Left cardiac atrium (tissue), 4 donors: ENCODE results near the gene PADI4. TPM values are rescaled to one million over a fixed set of nuclear protein-coding genes. Genes with fewer than 3 reads are reported as not detected.
"Not testable (repeated sequence)": the region's sequence is repeated elsewhere in the genome, so short reads cannot be mapped to it uniquely, and the experiment has no call there.

ENCODE experiments used
- ATAC-seq, 2 donors: fragments of 200-7000 bp; cut with Tn5 transposase; one replicate each; pipeline ENCODE4 v1.9.1; 2020; ENCODE audit warnings: mild to moderate bottlenecking in 2 of 2, moderate library complexity in 2 of 2
- DNase-seq: peaks from one replicate; pipeline ENCODE4 v3.0.0-alpha.2; 2020
- intact Hi-C, 2 donors: fragments of 100-400 bp; cut with DNase I; formaldehyde crosslinking; loops; one replicate each; pipeline versions ENCODE4 v1.14.1 to v1.15.1; 2022 to 2023
- total RNA-seq, 2 donors: library from RNA; stranded (reverse); fragmentation: NEBNext Ultra II Directional; extraction: Animal tissue kit (Norgen Biotek cat#: 25700); gene quantifications; one replicate each; pipeline ENCODE4 v1.2.1, GENCODE V29; 2021
- donor health status: DM: no; HTN: yes; CAD: no.
- donor health status: DM: no; HTN: yes; CAD: no; lungs with severe emphysema.
- donor health status: DM: yes; HTN: yes; CAD: no.
- donor health status: Dilated cardiomyopathy.

Gene PADI4
- total RNA-seq, 2 donors from 2014 or later, result 0.38 to 0.63 TPM

- intact Hi-C loops, result no loop called here
- ATAC-seq (no peak), DNase-seq (no peak)
These were observed 32.4 kb downstream of the PADI4 start for GRCh38 chr1:17340358-17340757.

- ATAC-seq (no peak), DNase-seq (no peak)
- intact Hi-C loops, result no loop called here
These were observed 34.0 kb downstream of the PADI4 start for GRCh38 chr1:17342014-17342441.

- intact Hi-C loops, DNase-seq, ATAC-seq: not testable (repeated sequence)
These were observed 37.5 kb downstream of the PADI4 start for GRCh38 chr1:17345506-17345905.

- DNase-seq, result no peak
- intact Hi-C loops, result no loop called here
- ATAC-seq, result no peak
These were observed 38.2 kb downstream of the PADI4 start for GRCh38 chr1:17346046-17346789.

GRCh38 chr1:17347769-17348592, 40.0 kb downstream of the PADI4 start:
- no peak for ATAC-seq
- intact Hi-C loops, result no loop called here

GRCh38 chr1:17348593-17349234, 40.7 kb downstream of the PADI4 start:
- intact Hi-C loops, result no loop called here
- no peak for ATAC-seq

More at GRCh38 chr1:17347769-17348592, 40.0 kb downstream of the PADI4 start:
- no peak for DNase-seq

GRCh38 chr1:17350083-17350482, 42.1 kb downstream of the PADI4 start:
- intact Hi-C loops, result no loop called here
- ATAC-seq (no peak), DNase-seq (no peak)

More at GRCh38 chr1:17348593-17349234, 40.7 kb downstream of the PADI4 start:
- DNase-seq, result no peak

- DNase-seq (no peak), ATAC-seq (no peak)
- intact Hi-C loops, result no loop called here
These were observed 43.0 kb downstream of the PADI4 start for GRCh38 chr1:17350928-17351446.

- intact Hi-C loops, result no loop called here
- ATAC-seq, result no peak
These were observed 43.8 kb downstream of the PADI4 start for GRCh38 chr1:17351598-17352324.

GRCh38 chr1:17352419-17352909, 44.5 kb downstream of the PADI4 start:
- no peak for DNase-seq
- no peak for ATAC-seq
- intact Hi-C loops, result no loop called here

More at GRCh38 chr1:17351598-17352324, 43.8 kb downstream of the PADI4 start:
- DNase-seq, result no peak

- ATAC-seq (no peak), DNase-seq (no peak)
- intact Hi-C loops, result no loop called here
These were observed 47.9 kb downstream of the PADI4 start for GRCh38 chr1:17355898-17356297.

GRCh38 chr1:17356387-17357026, 48.5 kb downstream of the PADI4 start:
- ATAC-seq, result no peak
- DNase-seq, result no peak
- intact Hi-C loops, result no loop called here

GRCh38 chr1:17358557-17358956, 50.6 kb downstream of the PADI4 start:
- DNase-seq (no peak), ATAC-seq (no peak)
- intact Hi-C loops, result no loop called here

- DNase-seq (no peak), ATAC-seq (no peak)
- intact Hi-C loops, result no loop called here
These were observed 51.0 kb downstream of the PADI4 start for GRCh38 chr1:17359031-17359430.

GRCh38 chr1:17359808-17360207, 51.8 kb downstream of the PADI4 start:
- ATAC-seq, result no peak
- intact Hi-C loops, result no loop called here

GRCh38 chr1:17360272-17360956, 52.4 kb downstream of the PADI4 start:
- DNase-seq (no peak), ATAC-seq (no peak)
- intact Hi-C loops, result no loop called here

More at GRCh38 chr1:17359808-17360207, 51.8 kb downstream of the PADI4 start:
- no peak for DNase-seq

GRCh38 chr1:17361687-17362086, 53.7 kb downstream of the PADI4 start:
- ATAC-seq (no peak), DNase-seq (no peak)
- intact Hi-C loops, result no loop called here

- intact Hi-C loops, result no loop called here
- DNase-seq (no peak), ATAC-seq (no peak)
These were observed 55.4 kb downstream of the PADI4 start for GRCh38 chr1:17363351-17363750.
